Small intestine (tissue), 7 donors: ENCODE results near the gene SUGCT. TPM values are rescaled to one million over a fixed set of nuclear protein-coding genes. Genes with fewer than 3 reads are reported as not detected.
A peak's percentile ranks its signal among the peaks of the same experiment; 100 is the strongest.
"Not testable (repeated sequence)": the region's sequence is repeated elsewhere in the genome, so short reads cannot be mapped to it uniquely, and the experiment has no call there.

Experiments used
- DNase-seq, 2 donors: peaks; one replicate each; pipeline versions ENCODE4 v3.0.0 to v3.0.0-alpha.2; 2013
- FAIRE-seq: peaks from 2 replicates; lab custom pipeline; 2012; peaks lifted over from hg19 to GRCh38; lab: Jason Lieb, UNC
- H3K27ac ChIP-seq, 3 donors: one replicate each; pipeline ENCODE4 v1.5.1; 2013; ENCODE audit warnings: low read length in 2 of 3, mild to moderate bottlenecking in 2 of 3, control low read depth in 1 of 3, inconsistent platforms in 1 of 3, low read depth in 1 of 3, moderate library complexity in 1 of 3
- H3K27me3 ChIP-seq, 3 donors: one replicate each; pipeline ENCODE4 v1.6.1; 2013; ENCODE audit warnings: low read length in 3 of 3, inconsistent platforms in 1 of 3; ENCODE audit not compliant: control insufficient read depth in 3 of 3, insufficient read depth in 3 of 3
- H3K36me3 ChIP-seq, 3 donors: one replicate each; pipeline ENCODE4 v1.6.1; 2013; ENCODE audit warnings: low read length in 3 of 3, inconsistent platforms in 1 of 3, low read depth in 1 of 3, mild to moderate bottlenecking in 1 of 3, moderate library complexity in 1 of 3; ENCODE audit not compliant: control insufficient read depth in 3 of 3, insufficient read depth in 2 of 3
- H3K4me1 ChIP-seq, 3 donors: one replicate each; pipeline ENCODE4 v1.6.1; 2013; ENCODE audit warnings: low read length in 2 of 3, inconsistent platforms in 1 of 3, low read depth in 1 of 3, mild to moderate bottlenecking in 1 of 3, moderate library complexity in 1 of 3; ENCODE audit not compliant: control insufficient read depth in 3 of 3, insufficient read depth in 2 of 3
- H3K4me3 ChIP-seq, 3 donors: one replicate each; pipeline ENCODE4 v1.5.1; 2013; ENCODE audit warnings: low read length in 3 of 3, control low read depth in 1 of 3, inconsistent platforms in 1 of 3, low read depth in 1 of 3, mild to moderate bottlenecking in 1 of 3, moderate library complexity in 1 of 3
- H3K9me3 ChIP-seq, 2 donors: one replicate each; pipeline ENCODE4 v1.6.1; 2013; ENCODE audit warnings: low read depth in 1 of 2, low read length in 1 of 2; ENCODE audit not compliant: control insufficient read depth in 2 of 2, insufficient read depth in 1 of 2
- WGBS, 3 donors: extraction: QIAGEN DNeasy Blood & Tissue Kit; methylation state at CpG; one replicate each; pipeline ENCODE4 v1.1.7; 2013; 5-methylcytosine and 5-hydroxymethylcytosine counted together
- polyA plus RNA-seq, 4 donors: library from polyadenylated mRNA; stranded (reverse) in 3 of 4; unstranded in 1 of 4; fragments of 200-250 nt in 3 of 4; fragments of 120-200 nt in 1 of 4; gene quantifications; one replicate each; pipeline versions ENCODE4 v1.2.1 to v1.2.3, GENCODE V29; 2013
- donor health status: healthy with polysubstance abuse.
- donor health status: control.
- donor health status: control.
- donor health status: Bipolar disorder and iron deficiency.
- donor health status: healthy.

SUGCT gene
- polyA plus RNA-seq, 4 donors = 0.54 to 26.9 (median 2.5) TPM

GRCh38 chr7:40211276-40212003 is 76.6 kb downstream of the SUGCT start:
- 82 to 88% (median 84%) methylated on average over 5 of the region's 5 CpGs for WGBS, 3 donors
- FAIRE-seq = no peak

GRCh38 chr7:40213291-40213690 is 78.5 kb downstream of the SUGCT start:
- FAIRE-seq (no peak), DNase-seq (no peak)
- Histone ChIP-seq H3K27ac (no peak overlapping the region), H3K4me3 (no peak overlapping the region), H3K27me3 (no peaks in the 10 kb centered on the region), H3K9me3 (no peaks in the 10 kb centered on the region), H3K36me3 (peaks cover 0 to 6% (median 0%) of the 10 kb centered on the region in 3 donors), H3K4me1 (no peaks in the 10 kb centered on the region)
- 77 to 87% (median 79%) methylated on average over 2 of the region's 2 CpGs for WGBS, 3 donors

More at GRCh38 chr7:40211276-40212003, 76.6 kb downstream of the SUGCT start:
- Histone ChIP-seq H3K36me3 (no peaks in the 10 kb centered on the region), H3K27me3 (no peaks in the 10 kb centered on the region), H3K4me1 (no peaks in the 10 kb centered on the region), H3K27ac (no peak overlapping the region), H3K4me3 (no peak overlapping the region), H3K9me3 (no peaks in the 10 kb centered on the region)
- peak in 1 of 2 donors; percentile 59 for DNase-seq

- FAIRE-seq = no peak
- no peaks in the 10 kb centered on the region for H3K9me3 ChIP-seq
- no peak overlapping the region for H3K4me3 ChIP-seq
- no peak for DNase-seq
- no peak overlapping the region for H3K27ac ChIP-seq
- H3K36me3 ChIP-seq = peaks cover 0 to 8% (median 0%) of the 10 kb centered on the region in 3 donors
- WGBS, 3 donors = 86 to 94% (median 93%) methylated on average over 3 of the region's 3 CpGs
- H3K4me1 ChIP-seq = no peaks in the 10 kb centered on the region
- H3K27me3 ChIP-seq = no peaks in the 10 kb centered on the region
Observed at GRCh38 chr7:40213856-40214255, 79.1 kb downstream of the SUGCT start.

GRCh38 chr7:40218612-40219011 is 83.8 kb downstream of the SUGCT start:
- not testable (repeated sequence) for H3K4me3 ChIP-seq, H3K36me3 ChIP-seq, FAIRE-seq, DNase-seq, H3K9me3 ChIP-seq, H3K27me3 ChIP-seq, H3K27ac ChIP-seq, H3K4me1 ChIP-seq
- 96 to 99% (median 99%) methylated on average over 7 of the region's 7 CpGs for WGBS, 3 donors

GRCh38 chr7:40219917-40220316 is 85.1 kb downstream of the SUGCT start:
- Histone ChIP-seq H3K27ac (no peak overlapping the region), H3K4me3 (no peak overlapping the region), H3K27me3 (no peaks in the 10 kb centered on the region), H3K36me3 (peaks cover 0 to 8% (median 0%) of the 10 kb centered on the region in 3 donors), H3K4me1 (no peaks in the 10 kb centered on the region), H3K9me3 (no peaks in the 10 kb centered on the region)
- 67 to 84% (median 67%) methylated on average over 2 of the region's 2 CpGs for WGBS, 3 donors
- no peak for DNase-seq
- FAIRE-seq = no peak

- no peaks in the 10 kb centered on the region for H3K9me3 ChIP-seq
- H3K4me1 ChIP-seq = no peaks in the 10 kb centered on the region
- DNase-seq (no peak), FAIRE-seq (no peak)
- no peaks in the 10 kb centered on the region for H3K27me3 ChIP-seq
- H3K27ac ChIP-seq = no peak overlapping the region
- no peak overlapping the region for H3K4me3 ChIP-seq
- peaks cover 0 to 8% (median 0%) of the 10 kb centered on the region in 3 donors for H3K36me3 ChIP-seq
Observed at GRCh38 chr7:40220421-40220911, 85.7 kb downstream of the SUGCT start.

GRCh38 chr7:40221836-40222235 is 87.0 kb downstream of the SUGCT start:
- Histone ChIP-seq H3K9me3 (no peaks in the 10 kb centered on the region), H3K4me3 (no peak overlapping the region), H3K4me1 (no peaks in the 10 kb centered on the region), H3K27me3 (no peaks in the 10 kb centered on the region), H3K36me3 (peaks cover 0 to 8% (median 0%) of the 10 kb centered on the region in 3 donors), H3K27ac (no peak overlapping the region)
- DNase-seq (no peak), FAIRE-seq (no peak)
- WGBS, 3 donors = 75 to 94% (median 93%) methylated on average over 2 of the region's 2 CpGs

GRCh38 chr7:40223451-40224127 is 88.8 kb downstream of the SUGCT start:
- H3K4me1 ChIP-seq = no peaks in the 10 kb centered on the region
- FAIRE-seq (no peak), DNase-seq (no peak)
- no peaks in the 10 kb centered on the region for H3K27me3 ChIP-seq
- peaks cover 0 to 2% (median 0%) of the 10 kb centered on the region in 3 donors for H3K36me3 ChIP-seq
- WGBS, 3 donors = 20 to 49% (median 40%) methylated on average over 2 of the region's 2 CpGs
- no peak overlapping the region for H3K4me3 ChIP-seq
- H3K9me3 ChIP-seq = no peaks in the 10 kb centered on the region
- H3K27ac ChIP-seq = no peak overlapping the region
